Pulmonary artery endothelial cell (primary cell): ENCODE data around the gene N4BP2L2. TPM values are rescaled to one million over a fixed set of nuclear protein-coding genes. Genes with fewer than 3 reads are reported as not detected.

Experiments
- DNase-seq: peaks from one replicate; pipeline ENCODE4 v3.0.0-alpha.2; 2011; ENCODE audit warnings: low read depth, low spot score
- total RNA-seq: library from RNA; depleted of rRNA; stranded (reverse); fragments of >200 nt; gene quantifications from 2 replicates; pipeline ENCODE4 v1.2.3, GENCODE V29; 2014

The N4BP2L2 gene
- total RNA-seq, 1 donor from 2014 or later = 57.3 TPM

DNA sequence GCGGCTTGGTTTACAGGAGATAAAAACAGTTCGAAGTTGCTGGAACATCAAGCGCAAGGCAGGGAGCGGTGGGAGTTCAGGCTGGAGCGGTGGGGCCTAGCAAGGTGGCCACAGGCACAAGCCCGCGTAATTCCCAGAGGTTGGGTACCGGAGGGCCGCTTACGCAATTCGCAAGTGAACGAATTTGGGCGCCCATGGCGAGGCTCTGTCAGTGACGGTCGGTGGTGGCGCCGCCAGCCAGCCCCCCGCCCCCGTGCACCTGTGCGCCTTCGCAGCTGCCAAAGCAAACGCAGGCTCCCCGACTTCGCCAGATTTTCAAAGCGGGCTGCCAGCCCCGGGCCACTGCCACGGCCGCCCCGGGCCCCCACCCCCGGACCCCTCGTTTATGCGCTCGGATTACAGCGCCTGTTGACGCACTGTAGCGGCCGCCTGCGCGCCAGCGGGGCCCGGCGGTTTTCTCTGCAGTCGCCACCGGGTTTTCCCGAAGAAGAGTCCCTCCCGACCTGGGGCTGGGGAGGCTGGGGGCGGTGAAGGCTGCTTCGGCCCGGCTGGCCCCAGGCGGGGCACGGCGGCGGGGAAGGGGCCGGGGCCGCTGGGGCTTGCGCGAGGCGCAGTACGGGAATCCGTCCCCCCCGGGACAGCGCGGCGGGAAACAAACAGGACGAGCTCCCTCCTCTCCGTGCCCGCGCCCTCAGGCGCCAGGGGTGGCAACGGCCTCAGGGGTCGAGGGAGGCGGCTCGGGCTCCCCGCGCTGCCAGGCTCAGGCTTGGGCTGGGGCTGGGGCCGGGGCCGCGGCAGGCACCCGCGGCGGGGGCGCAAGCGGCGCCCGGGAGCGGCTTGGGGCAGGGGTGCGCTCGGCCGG, 111.4 kb downstream of the N4BP2L2 start:
- no peak for DNase-seq

DNA sequence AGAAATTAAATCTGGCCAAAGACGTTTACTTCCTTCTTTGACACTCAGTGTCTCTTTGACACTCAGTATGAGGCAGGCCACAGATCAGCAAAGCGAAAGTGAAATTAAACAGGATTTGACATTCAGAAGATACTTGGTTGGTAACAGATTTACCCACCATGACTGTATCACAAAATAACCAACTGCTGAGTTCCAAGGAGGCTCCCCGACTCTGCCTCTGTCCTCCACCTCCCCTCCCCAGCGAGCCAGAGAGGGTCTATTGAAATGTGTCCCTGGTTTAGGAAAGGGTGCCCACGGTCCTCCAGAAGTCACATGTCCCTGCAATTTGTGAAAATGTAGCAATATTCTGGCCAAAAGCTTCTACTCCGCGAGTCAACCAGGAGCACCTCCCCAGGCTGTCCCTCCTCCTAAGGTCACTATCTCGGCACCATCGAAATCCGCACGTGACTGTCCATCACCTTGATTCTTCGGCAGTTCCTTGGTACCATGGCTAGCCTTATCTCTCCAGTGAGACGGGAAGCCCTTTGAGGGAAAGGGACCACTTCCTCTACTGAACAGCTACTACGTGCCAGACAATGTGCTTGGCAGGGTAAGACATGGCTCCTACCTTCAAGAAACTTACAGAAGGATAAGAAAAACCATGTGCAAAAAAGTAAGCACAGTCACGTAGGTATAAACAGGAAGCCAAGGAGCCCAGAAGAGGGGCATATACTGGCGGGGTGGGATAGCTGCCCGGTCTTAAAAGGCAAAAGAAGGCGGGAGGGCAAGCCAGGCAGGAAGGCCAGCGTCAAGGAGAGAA, 112.2 kb downstream of the N4BP2L2 start:
- no peak for DNase-seq

- DNase-seq = no peak
These were observed 113.4 kb downstream of the N4BP2L2 start for GRCh38 chr13:32425158-32425557.

DNA sequence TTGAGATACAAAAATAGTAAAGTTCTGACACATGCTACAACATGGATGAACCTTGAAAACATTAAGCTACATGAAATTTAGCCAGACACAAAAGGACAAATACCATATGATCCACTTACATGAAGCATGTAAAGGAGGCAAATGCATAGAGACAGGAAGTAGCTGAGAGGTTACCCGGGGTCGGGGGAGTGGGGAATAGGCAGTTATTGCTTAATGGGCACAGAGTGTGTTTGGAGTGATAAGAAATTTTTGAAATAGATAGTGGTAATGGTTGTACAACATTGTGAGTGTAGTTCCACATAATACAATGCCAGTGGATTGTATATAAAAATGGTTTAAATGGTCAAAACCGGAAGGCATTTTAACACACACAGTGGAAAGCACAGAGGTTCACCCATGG, 115.0 kb downstream of the N4BP2L2 start:
- DNase-seq = no peak

DNA sequence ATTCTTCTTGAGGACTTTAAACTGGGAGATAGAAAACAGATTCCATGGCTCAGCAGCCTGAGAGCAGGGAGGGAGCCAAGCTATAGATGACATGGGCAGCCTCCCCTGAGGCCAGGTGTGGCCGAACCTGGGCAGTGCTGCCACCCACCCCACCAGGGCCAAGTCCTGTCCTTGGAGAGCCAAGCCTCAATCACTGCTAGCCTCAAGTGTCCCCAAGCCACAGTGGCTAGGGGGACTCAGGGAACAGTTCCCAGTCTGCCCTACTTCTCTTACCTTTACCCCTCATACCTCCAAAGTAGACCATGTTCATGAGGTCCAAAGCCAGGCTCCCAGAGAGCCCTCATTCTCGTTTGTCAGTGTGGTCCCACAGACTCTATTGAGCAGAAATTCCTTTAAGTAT, 118.7 kb downstream of the N4BP2L2 start:
- DNase-seq = no peak

GRCh38 chr13:32417995-32418394, 120.6 kb downstream of the N4BP2L2 start:
- DNase-seq = no peak

GRCh38 chr13:32415019-32415418, 123.6 kb downstream of the N4BP2L2 start:
- DNase-seq = no peak

DNA sequence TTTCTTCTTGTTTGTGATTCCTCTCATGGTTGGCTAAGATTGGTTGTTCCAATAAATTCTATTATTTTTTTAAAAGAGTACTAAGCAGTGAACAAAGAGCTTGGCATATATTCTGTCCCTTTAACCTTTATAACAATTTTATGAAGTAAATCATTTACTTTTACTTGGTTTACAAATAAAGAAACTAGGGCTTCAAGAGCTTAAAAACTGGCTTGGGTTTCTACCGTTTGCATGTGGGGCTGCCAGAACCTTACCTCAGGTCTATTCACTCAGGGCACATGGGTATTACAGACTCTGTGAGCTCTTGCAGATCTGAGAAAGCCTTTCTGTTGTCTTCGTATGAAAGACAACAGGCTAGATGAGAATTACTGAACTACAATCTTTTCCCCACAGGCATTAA, 124.0 kb downstream of the N4BP2L2 start:
- DNase-seq = no peak

DNA sequence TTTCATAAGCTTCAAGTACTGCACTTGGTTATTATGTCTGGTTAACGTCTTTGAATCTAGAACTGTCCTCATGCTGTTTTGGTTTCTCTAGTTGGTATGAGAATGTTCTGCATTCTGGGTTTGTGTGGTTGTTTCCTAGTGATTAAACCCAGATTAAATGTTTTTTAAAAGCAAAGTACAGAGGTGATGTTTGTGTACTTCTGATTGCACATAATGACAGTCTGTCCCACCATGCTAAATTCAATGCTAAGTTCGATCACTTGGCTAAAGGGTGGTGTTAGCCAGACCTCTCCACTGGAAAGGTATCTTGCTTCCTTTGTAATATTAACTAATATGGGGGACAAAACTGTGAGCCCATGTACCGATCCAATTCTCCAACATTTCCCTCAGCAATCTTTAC, 125.3 kb downstream of the N4BP2L2 start:
- DNase-seq = no peak

DNA sequence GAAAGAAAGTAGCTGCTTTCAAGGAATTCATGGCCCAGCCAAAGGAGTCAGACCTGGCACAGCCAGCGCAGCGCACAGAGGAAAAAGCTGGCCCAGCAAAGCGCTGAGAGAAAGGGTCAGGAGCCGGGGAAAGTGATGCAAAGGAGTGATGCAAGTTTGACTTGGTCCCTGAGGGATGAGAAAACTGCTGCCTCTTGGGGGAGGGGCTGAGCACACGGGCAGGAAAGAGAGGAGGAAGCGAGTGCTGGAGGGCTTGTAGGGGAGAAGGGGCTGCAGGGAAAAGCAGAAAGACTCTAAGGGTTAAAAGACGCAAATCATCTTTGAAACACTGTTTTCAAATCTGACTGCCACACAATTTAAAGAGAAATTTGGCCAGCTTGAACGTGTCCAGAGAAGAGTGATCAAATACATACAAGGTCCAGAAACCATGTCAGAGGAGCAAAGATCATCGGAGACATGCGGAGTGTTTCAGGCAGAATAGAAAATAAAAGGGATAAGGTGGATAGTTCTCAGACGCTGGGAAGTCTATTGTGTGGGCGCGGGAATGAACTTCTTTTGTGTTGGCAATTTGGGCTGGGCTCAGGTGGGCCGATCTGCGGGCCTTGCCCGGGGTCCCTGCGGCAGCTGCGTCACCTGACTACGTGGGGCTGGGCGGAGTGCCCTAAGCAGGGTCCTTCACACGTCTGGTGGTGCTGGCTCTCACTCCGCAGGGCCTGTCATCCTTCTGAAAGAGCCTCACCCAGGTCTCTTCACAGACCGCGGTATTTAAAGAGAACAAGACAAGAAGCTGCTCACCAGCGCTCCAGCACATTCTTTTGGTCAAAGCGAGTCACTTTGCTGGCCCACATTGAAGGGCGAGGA, 128.8 kb downstream of the N4BP2L2 start:
- no peak for DNase-seq

DNA sequence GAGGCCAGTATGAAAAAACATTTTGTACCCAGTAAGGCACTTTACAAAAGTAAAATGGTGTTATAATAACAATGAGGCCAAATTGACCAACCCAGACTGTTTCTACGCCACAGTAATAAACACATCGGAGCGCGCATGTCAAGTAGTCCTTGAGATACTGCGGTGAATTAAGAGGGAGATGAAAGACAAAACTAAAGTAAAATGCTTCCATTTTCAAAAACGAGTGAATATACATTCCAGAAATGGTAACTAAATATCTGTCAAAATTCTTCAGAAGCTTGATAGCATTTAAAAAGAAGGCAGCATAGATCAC, 129.6 kb downstream of the N4BP2L2 start:
- DNase-seq = no peak

GRCh38 chr13:32408296-32409000, 130.1 kb downstream of the N4BP2L2 start:
- no peak for DNase-seq

DNA sequence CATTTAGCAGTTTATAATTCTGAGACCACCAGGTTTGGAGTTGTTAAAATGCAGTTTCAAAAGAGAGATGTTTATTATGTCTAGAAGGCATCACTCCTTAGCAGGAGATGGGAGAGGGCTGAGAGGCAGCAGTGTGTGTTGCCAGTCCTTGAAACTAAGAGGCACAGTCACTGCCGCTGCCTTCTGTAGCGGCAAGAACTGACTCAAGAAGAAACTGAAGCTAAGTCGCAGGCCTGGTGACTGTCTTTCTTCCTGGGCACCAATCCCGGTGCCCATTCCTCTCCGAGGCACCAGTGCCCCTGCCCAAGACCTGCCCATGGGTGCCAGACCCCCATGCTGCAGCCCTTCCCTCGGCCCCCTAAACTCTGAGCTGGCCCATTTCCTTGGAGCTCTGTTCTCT, 130.7 kb downstream of the N4BP2L2 start:
- no peak for DNase-seq

GRCh38 chr13:32403108-32403507, 135.5 kb downstream of the N4BP2L2 start:
- DNase-seq = no peak

DNA sequence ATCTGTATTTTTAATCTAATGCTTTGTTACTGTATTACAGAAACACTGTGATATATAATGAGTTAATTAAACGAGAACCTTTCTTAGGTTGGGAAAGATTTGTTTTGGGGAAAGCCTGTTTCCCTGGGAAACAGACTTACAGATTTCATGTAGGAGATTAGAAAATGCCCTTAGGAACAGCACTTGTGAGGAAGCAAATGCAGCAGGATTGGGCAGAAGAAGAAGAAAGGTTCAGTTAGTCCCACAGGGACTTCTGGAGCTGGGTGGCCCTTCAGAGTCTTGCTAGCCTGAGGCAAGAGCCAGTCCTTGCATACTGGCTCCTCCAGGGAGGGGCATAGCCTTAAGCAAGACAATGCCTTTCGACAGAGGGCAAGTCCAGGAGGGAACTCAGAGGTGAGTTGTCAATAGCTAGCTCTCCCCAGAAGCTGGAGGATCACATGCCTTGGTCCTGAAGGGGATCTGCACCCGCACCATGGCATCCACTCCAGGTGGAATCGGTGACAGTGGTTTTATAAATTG, 147.4 kb downstream of the N4BP2L2 start:
- DNase-seq = no peak

- DNase-seq = no peak
These were observed 148.1 kb downstream of the N4BP2L2 start for GRCh38 chr13:32390484-32390883.

GRCh38 chr13:32390048-32390447, 148.5 kb downstream of the N4BP2L2 start:
- DNase-seq = no peak

GRCh38 chr13:32385410-32385809, 153.2 kb downstream of the N4BP2L2 start:
- DNase-seq = no peak

- no peak for DNase-seq
These were observed 153.9 kb downstream of the N4BP2L2 start for GRCh38 chr13:32384702-32385101.

DNA sequence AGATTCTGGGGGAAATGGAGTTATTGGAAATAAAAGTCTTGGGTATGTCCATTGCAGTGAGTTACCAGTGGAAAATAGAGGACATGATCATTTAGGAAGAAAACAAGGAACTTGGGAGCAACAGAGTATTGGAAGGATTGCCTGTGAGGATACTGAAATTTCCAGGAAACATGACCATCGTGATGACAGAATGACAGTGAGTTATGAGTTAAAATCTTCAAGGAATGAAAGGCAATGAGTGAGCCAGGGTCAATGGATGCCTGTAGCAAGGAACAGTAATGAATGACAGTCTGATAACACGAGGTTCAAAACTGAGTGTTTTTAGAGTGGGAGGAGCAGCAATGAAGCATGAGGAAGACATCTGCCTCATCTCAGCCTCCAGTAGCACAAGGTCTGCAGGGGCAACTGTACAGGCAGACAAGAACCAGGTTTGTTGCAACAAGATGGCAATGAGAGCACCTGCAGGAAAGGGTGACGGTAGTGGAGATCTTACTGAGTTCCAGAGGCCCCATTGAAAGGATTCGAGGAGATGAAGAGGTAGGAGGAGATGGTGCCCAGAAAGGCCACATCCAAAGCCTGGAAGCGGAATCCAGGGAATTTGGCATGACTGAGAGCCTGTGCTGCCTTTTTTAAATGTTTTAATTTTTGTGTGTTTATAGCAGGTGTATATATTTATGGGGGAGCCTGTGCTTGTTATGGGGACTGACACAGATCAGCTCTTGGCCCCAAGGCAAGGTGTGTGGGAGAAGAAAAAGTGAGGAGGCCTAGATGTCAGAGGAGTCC, 154.6 kb downstream of the N4BP2L2 start:
- no peak for DNase-seq
